ENCODE data around the gene ERMAP.

ERMAP gene

DNA sequence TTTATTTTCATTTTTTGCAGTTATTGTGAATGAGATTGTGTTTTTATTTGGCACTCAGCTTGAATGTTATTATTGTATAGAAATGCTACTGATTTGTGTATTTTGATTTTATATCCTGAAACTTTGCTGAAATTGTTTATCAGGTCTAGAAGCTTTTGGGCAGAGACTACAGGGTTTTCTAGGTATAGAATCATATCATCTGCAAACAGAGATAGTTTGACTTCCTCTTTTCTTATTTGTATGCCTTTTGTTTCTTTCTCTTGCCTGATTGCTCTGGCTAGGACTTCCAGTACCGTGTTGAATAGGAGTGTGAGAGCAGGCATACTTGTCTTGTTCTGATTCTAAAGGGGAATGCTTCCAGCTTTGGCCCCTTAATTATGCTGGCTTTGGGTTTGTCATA lies 56.7 kb downstream of the ERMAP start:
- H3K27ac ChIP-seq = no peak overlapping the region
- TF ChIP-seq, protein P1, sequence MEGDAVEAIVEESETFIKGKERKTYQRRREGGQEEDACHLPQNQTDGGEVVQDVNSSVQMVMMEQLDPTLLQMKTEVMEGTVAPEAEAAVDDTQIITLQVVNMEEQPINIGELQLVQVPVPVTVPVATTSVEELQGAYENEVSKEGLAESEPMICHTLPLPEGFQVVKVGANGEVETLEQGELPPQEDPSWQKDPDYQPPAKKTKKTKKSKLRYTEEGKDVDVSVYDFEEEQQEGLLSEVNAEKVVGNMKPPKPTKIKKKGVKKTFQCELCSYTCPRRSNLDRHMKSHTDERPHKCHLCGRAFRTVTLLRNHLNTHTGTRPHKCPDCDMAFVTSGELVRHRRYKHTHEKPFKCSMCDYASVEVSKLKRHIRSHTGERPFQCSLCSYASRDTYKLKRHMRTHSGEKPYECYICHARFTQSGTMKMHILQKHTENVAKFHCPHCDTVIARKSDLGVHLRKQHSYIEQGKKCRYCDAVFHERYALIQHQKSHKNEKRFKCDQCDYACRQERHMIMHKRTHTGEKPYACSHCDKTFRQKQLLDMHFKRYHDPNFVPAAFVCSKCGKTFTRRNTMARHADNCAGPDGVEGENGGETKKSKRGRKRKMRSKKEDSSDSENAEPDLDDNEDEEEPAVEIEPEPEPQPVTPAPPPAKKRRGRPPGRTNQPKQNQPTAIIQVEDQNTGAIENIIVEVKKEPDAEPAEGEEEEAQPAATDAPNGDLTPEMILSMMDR (conservative IDR thresholded peaks at IDR 0.05) = no peak
- TF ChIP-seq ZFX (IDR thresholded peaks at IDR 0.05) = no peak

DNA sequence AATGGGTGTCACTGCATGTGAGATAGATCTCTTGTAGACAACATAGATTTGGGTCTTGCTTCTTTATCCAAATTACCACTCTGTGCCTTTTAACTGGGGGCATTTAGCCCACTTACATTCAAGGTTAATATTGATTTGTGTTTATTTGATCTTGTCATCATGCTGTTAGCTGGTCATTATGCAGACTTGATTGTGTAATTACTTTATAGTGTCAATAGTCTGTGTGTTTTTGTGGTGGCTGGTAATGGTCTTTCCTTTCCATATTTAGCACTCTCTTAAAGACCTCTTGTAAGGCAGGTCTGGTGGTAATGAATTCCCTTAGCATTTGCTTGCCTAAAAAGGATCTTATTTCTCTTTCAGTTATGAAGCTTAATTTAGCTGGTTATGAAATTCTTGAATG lies 59.1 kb downstream of the ERMAP start:
- no peak for TF ChIP-seq ZFX (IDR thresholded peaks at IDR 0.05)
- TF ChIP-seq, protein P1 (conservative IDR thresholded peaks at IDR 0.05) = no peak
- no peak overlapping the region for H3K27ac ChIP-seq

DNA sequence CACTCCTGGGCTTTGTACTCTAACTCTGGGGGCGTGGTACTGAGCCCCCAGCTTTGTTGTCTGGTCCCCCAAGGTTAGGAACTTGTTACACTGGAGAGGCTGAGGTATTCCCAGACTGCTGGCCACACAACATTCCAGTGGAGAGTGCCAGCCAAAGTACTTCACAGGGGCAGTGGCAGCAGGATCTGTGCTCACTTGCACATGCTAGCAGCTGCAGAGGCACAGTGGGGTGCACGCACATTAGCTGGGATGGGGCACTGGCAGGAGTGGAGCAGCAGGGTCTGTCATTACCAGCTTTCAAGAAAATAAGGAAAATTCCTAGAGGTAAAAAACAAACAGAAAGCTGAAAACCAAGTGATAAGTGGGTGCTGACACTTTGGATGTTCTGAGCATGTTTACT lies 60.5 kb downstream of the ERMAP start:
- H3K27ac ChIP-seq = no peak overlapping the region
- TF ChIP-seq ZFX (IDR thresholded peaks at IDR 0.05) = no peak
- TF ChIP-seq, protein P1 (conservative IDR thresholded peaks at IDR 0.05) = no peak

DNA sequence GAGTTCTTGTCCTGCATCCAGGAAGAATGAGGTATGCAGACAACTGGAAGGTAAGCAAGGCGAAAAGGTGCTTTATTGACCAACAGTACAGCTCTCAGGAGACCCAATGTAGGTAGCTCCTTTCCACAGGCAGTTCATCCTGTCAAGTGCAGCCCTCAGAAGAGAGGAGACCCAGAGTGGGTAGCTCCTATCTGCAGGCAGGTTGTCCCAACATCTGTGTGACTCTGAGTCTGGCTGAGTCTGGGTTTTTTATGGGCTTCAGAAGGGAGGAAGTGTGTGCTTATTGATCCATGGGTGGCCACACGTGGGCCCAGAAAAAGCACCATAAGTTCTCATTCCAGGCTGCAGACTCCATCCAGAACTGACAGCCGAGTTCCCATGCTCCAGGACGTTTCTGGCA lies 63.5 kb downstream of the ERMAP start:
- H3K27ac ChIP-seq = no peak overlapping the region
- TF ChIP-seq, protein P1 (conservative IDR thresholded peaks at IDR 0.05) = no peak
- TF ChIP-seq ZFX (IDR thresholded peaks at IDR 0.05) = no peak

GRCh38 chr1:42886046-42886739 lies 69.3 kb downstream of the ERMAP start:
- H3K27ac ChIP-seq = no peak overlapping the region
- TF ChIP-seq ZFX (IDR thresholded peaks at IDR 0.05) = no peak
- TF ChIP-seq, protein P1 (conservative IDR thresholded peaks at IDR 0.05) = no peak

DNA sequence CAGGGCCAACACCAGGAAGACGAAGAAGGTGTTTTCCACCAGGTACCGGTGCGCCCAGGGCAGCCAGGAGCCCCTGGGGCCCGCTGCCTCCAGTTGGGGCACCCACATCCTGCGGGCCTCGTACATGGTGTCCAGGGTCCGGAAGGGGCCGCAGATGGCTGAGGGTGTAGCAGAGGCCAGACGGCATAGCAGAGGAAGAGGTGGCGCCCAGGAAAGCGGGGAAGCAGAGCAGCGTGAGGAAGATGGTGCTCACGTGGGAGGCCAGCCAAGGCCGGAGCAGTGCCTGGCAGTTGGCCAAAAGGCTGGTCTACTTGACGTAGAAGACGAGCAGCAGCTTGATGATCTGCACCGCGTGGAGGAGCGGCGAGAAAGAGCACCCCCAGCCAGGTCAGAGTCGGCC lies 69.9 kb downstream of the ERMAP start:
- H3K27ac ChIP-seq = no peak overlapping the region
- TF ChIP-seq, protein P1 (conservative IDR thresholded peaks at IDR 0.05) = no peak
- no peak for TF ChIP-seq ZFX (IDR thresholded peaks at IDR 0.05)

DNA sequence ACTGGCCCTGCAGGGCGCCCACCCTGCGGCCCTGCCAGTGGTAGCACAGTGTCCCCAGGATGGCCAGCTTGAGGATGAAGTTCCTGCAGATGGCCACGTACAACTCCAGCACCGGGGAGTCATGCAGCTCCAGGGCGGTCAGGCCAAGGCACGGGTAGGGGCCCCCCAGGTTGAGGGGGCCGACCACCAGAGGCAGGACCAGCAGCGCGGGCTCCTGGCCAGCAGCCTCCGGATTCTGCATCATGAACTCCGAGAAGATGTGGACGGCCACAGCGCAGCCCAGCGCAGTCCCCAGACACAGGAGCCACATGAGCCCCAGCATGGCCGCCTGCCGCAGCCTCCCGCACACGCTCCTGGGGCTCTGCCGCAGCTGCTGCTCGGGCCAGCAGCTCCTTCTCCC lies 70.4 kb downstream of the ERMAP start:
- H3K27ac ChIP-seq = no peak overlapping the region
- no peak for TF ChIP-seq ZFX (IDR thresholded peaks at IDR 0.05)
- TF ChIP-seq, protein P1 (conservative IDR thresholded peaks at IDR 0.05) = no peak
